Measurements from ENCODE around the gene HOXD4.
A peak's percentile ranks its signal among the peaks of the same experiment; 100 is the strongest.

Gene HOXD4

GRCh38 chr2:176128172-176128981, 23.0 kb upstream of the HOXD4 start:
- no peak for DNase-seq

GRCh38 chr2:176128982-176129796, 22.2 kb upstream of the HOXD4 start, which contains the start of gene HOXD8:
Gene HOXD8, plus strand, starts transcription at chr2:176129705. Its CDS starts 662 bp downstream, at chr2:176130367.
- DNase-seq = no peak

DNA sequence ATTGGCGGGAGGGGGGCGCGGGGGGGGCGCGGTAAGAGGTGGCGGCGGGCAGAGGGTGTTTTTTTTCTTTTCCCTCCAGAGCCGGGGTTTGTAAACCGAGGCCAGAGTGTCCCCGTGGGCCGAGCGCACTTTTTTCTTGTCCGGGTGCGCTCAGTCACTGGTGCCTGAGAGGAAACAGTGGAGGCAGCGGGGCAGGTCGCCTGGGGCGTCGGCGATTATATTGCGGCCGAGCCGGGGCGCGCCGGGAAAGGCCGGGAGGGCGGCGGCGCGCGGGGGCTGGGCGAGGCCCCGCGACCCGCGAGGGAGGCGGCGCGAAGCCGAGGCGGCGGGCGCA, 21.6 kb upstream of the HOXD4 start:
- DNase-seq = no peak

- no peak for DNase-seq
Measured at GRCh38 chr2:176130147-176130956, 21.0 kb upstream of the HOXD4 start.

- no peak for DNase-seq
Measured at GRCh38 chr2:176130957-176131847, 20.1 kb upstream of the HOXD4 start.

- no peak for DNase-seq
Measured at GRCh38 chr2:176131848-176132158, 19.5 kb upstream of the HOXD4 start.

DNA sequence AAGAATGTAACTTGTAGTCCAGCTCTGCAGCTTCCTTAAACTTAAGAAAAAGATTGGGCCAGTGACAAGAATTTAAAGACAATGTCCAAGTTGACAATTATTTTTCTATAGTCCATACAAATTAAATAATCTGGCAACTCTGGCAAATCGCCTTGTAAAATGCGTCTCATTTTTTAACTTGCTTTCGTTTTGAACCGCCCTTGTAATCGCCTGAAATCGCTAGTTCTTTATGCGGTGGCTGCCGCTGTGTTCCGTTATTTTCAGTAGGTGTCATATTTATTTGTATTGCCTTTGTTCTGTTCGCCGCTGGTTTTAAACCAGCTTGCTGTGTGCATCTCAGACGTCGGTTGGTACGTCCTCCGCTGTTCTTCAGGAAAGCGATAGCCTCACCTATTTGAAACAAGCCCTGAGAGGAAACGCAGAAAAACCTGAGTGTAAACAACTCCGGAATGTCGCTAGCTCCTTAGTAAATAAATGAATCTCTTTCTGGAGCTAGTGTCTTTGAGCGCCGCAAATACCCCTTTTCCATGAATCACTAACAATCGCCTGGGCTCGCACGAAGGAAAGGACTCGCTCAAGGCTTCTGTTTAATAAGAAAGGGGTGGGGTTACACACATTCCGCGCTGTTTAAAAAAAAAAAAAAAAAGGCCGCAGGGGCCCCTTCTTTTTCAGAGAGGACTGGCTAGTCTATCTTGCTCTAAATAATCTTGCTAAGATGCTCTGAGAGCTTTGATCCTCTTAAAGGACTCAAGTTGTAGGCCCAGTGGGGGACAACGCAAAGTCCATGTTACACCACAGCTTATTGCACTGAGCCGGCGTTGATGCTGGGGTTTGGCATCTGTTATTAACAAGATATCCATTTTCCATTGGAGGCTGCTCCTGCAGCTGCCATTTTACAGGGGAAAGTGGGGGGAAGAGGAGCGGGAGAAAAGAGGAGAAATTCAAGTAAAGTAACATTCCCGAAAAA, 18.9 kb upstream of the HOXD4 start:
- no peak for DNase-seq

DNA sequence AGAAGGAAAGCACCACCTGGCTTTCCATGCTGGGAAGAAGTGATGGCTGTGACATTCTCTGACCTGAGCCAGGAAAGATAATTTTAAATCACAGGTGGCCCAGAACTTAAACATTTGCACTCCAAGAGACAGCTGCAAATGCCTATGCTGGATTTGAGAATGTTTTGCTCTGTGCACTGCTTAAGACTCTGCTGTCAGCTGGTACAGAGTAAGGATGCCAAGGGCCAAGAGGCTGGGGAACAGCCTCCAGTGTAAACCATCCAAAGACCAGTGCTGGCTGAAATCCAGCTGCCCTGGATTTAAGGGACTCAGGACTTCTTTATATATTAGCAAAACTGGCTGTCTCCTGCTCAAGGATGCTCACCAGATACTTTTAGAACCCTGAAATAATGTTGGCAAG, 18.0 kb upstream of the HOXD4 start:
- no peak for DNase-seq

DNA sequence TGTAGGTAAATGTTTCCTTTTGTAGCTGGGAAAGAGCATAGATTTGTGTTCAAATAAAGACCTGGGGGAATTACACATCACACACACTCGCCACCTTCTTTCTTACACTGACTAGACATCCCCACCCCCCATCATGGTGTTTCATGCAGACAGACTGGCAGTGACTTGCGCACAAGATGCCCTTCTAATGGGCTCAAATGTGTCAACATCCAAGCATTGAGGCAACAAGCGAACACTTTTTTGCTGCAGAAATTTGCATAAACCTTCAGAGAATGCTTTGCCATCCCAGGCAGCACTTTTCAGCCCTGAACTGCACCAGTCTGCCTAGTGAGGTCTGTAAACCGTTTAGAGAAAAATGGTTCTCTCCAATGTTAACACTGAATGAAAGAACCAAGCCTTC, 17.3 kb upstream of the HOXD4 start:
- DNase-seq = no peak

- no peak for DNase-seq
Measured at GRCh38 chr2:176135035-176135440, 16.3 kb upstream of the HOXD4 start.

- DNase-seq = no peak
Measured at GRCh38 chr2:176136374-176137251, 14.7 kb upstream of the HOXD4 start.

DNA sequence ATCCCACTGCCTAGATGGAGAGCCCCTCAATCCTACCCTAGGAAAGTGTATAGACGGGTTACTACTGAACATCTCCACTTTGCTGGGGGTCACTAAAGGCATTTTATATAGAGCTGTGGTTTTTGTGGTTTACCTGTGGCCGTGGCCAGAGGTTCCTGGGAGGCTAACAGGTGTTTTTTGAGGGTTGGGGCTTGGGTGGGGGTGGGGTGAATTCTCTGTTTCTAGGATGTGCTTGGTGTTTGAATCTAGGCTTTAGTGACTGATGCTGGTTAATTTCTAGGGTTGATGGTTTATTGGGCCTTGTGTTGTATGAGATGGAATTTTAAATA, 14.1 kb upstream of the HOXD4 start:
- DNase-seq = no peak

DNA sequence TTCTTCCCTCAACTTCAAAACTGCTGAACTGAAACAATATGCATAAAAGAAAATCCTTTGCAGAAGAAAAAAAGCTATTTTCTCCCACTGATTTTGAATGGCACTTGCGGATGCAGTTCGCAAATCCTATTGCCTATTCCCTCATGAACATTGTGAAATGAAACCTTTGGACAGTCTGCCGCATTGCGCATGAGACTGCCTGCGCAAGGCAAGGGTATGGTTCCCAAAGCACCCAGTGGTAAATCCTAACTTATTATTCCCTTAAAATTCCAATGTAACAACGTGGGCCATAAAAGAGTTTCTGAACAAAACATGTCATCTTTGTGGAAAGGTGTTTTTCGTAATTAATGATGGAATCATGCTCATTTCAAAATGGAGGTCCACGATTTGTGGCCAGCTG, 13.4 kb upstream of the HOXD4 start:
- DNase-seq = no peak

DNA sequence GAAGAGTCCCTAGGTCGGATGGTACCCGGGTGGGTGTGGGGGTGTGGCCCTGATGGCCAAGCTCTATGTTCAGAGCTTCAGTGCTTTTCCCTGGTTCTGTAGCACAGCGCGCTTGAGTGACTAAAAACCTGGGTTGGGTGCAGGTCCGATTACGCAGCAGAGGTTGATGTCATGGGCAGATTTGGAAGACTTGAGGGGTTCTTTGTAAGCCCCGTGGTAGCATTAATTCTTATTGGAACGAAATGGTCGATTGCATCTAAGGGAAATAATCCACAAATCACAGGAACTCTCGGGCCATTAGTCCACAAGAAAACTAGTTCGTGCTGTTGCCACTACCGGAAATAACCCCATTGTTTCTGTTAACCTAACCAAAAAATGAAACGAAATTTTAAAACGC, 12.8 kb upstream of the HOXD4 start:
- DNase-seq = no peak

DNA sequence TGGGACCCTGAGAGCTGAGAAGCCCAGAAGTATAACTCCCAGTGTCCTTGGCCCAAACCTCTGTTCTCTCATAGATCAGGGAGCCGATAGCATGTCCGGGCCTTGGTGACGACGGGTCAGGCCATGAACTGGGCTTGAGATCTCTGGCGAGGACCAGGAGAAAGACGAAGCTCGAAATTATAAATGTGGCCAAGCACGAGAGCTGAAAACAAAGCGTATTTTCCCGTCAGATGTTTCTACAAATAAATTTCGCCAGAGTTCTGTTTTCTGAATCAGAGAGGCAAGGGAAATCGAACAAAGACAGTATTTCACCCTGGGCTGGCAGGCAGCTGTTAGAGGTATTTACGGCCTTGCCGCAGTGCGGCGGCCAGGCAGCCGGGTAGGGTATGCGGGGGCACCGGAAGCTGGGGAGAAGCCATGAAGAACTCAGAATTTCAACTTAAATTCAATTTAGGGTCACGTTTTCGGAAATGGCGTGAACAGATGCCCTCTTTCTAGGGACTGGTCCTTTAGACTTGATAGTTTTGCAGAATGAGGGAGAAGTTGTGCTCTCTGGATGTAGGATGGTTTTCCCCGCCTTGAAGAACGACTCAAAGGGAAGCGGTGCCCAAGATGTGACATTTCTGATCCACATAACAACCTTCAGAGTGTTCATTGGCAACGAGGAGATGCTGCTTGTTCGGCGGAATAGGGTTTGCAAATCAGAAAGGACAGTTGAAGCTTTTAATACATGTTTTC, 12.3 kb upstream of the HOXD4 start:
- DNase-seq = no peak

- DNase-seq = no peak
Measured at GRCh38 chr2:176139661-176140512, 11.5 kb upstream of the HOXD4 start.

DNA sequence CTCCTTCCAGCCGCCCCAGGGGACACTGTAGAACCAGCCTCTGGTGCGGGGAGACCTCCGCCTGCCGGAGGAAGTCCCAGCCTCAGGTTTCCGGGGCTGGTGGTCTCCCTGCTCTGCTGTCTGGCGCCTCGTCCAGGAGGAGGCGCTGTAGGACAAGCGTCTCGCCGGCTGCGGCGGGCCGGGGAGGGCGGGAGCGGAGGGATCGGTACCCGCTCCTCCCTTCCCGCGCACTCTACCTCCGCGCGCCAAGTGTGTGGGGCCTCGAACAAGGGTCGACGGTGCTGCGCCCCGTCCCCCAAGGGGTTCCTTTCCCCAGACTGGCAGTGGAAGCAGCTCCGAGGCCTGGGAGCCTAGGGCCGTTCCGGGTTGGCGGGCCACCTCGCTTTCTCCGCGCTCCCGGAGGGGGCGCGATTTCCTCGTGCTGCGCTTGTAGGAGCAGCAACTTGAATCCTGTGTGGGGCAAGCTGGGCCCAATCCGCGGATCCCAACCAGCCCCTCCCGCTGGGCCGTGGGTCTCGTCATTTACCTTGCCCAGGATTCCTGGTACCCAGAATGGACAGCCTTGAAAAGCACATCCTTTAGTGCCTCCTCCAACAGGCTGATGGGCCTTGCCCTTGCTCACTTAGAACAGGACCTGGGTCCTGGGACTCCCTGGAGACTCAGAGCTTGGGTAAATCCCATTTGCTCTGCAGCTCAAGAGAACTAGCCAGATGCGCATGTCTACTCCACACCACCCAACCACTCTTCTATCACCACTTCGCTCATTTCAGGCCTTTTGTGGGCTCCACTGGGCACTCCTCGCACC, 10.6 kb upstream of the HOXD4 start:
- peak; percentile 60 for DNase-seq

GRCh38 chr2:176142281-176142680, 9.1 kb upstream of the HOXD4 start:
- DNase-seq = no peak

Measured in NCI-H226 (cell line).